Gastroesophageal sphincter (tissue), 4 donors: ENCODE results near the gene NTN3. TPM values are rescaled to one million over a fixed set of nuclear protein-coding genes. Genes with fewer than 3 reads are reported as not detected.

Source experiments
- ATAC-seq: fragments of 150-250 bp; one replicate; pipeline ENCODE4 v1.9.1; 2016; ENCODE audit warnings: mild to moderate bottlenecking, moderate library complexity
- H3K27ac ChIP-seq, 4 donors: fragments of 200-600 bp; sonication (generic) in 3 of 4; 1 replicate in 3 of 4; 2 replicates in 1 of 4; pipeline ENCODE4 v1.5.1; 2016 to 2019
- H3K27me3 ChIP-seq: fragments of 200-600 bp; sonication (generic); one replicate; pipeline ENCODE4 v1.5.1; 2019
- H3K36me3 ChIP-seq, 2 donors: fragments of 200-600 bp; sonication (generic); one replicate each; pipeline ENCODE4 v1.5.1; 2019; ENCODE audit warnings: control low read depth in 1 of 2
- H3K4me1 ChIP-seq, 3 donors: fragments of 200-600 bp; sonication (generic); 1 replicate in 2 of 3; 2 replicates in 1 of 3; pipeline ENCODE4 v1.5.1; 2016 to 2019; ENCODE audit warnings: control low read depth in 2 of 3
- H3K4me3 ChIP-seq, 2 donors: fragments of 200-600 bp; sonication (generic); one replicate each; pipeline ENCODE4 v1.5.1; 2019; ENCODE audit warnings: mild to moderate bottlenecking in 1 of 2, moderate library complexity in 1 of 2
- H3K9me3 ChIP-seq, 3 donors: fragments of 200-600 bp; sonication (generic); one replicate each; pipeline ENCODE4 v1.5.1; 2017 to 2019; ENCODE audit warnings: control low read depth in 2 of 3
- CTCF ChIP-seq, 4 experiments: fragments of 200-600 bp in 2 of 4; fragments of 450-650 bp in 2 of 4; sonication (generic) in 1 of 4; IDR thresholded peaks; one replicate each; pipeline ENCODE4 v1.5.1; 2017 to 2019; ENCODE audit warnings: antibody characterized with exemption in 4 of 4, mild to moderate bottlenecking in 2 of 4, moderate library complexity in 2 of 4
- EP300 ChIP-seq: sonication (generic); formaldehyde crosslinking; IDR thresholded peaks from one replicate; pipeline ENCODE4 v1.6.1; 2017; ENCODE audit warnings: antibody characterized with exemption, mild to moderate bottlenecking
- POLR2A ChIP-seq, 2 donors: fragments of 450-650 bp; IDR thresholded peaks; one replicate each; pipeline ENCODE4 v1.6.1; 2017; ENCODE audit warnings: antibody characterized with exemption in 2 of 2, mild to moderate bottlenecking in 2 of 2, moderate library complexity in 1 of 2
- POLR2AphosphoS5 ChIP-seq: sonication (generic); formaldehyde crosslinking; IDR thresholded peaks from one replicate; pipeline ENCODE4 v1.6.1; 2017; ENCODE audit warnings: antibody characterized with exemption
- WGBS, 2 donors: methylation state at CpG; one replicate each; pipeline ENCODE4 v1.1.5; 2018; ENCODE audit warnings: low coverage in 1 of 2; 5-methylcytosine and 5-hydroxymethylcytosine counted together
- total RNA-seq, 4 donors: library from RNA; depleted of rRNA; stranded (reverse); fragments of >200 nt; gene quantifications; one replicate each; pipeline ENCODE4 v1.1.0, GENCODE V29; 2016

NTN3 gene
- total RNA-seq, 4 donors from 2014 or later, result not detected

- Histone ChIP-seq H3K4me1 (peaks cover 0 to 18% (median 9%) of the 10 kb centered on the region in 3 donors), H3K27ac (no peak overlapping the region), H3K27me3 (no peaks in the 10 kb centered on the region), H3K9me3 (no peaks in the 10 kb centered on the region), H3K4me3 (no peak overlapping the region), H3K36me3 (peaks cover 0 to 32% of the 10 kb centered on the region in 2 donors)
- 43 to 62% methylated on average over 4 to 7 of the region's 13 CpGs for WGBS, 2 donors
- no peak for TF ChIP-seq CTCF (IDR thresholded peaks at IDR 0.05)
- no peak for TF ChIP-seq POLR2AphosphoS5
- no peak for ATAC-seq
Measured at GRCh38 chr16:2457267-2457666, 13.8 kb upstream of the NTN3 start.

- ATAC-seq, result no peak
- no peaks in the 10 kb centered on the region for H3K27me3 ChIP-seq
- H3K27ac ChIP-seq, result no peak overlapping the region
- peaks cover 0 to 18% (median 9%) of the 10 kb centered on the region in 3 donors for H3K4me1 ChIP-seq
- H3K9me3 ChIP-seq, result no peaks in the 10 kb centered on the region
- peaks cover 0 to 32% of the 10 kb centered on the region in 2 donors for H3K36me3 ChIP-seq
- H3K4me3 ChIP-seq, result no peak overlapping the region
- 69 to 85% methylated on average over 2 to 5 of the region's 7 CpGs for WGBS, 2 donors
- no peak for TF ChIP-seq POLR2A (IDR thresholded peaks at IDR 0.05)
- no peak for TF ChIP-seq CTCF (IDR thresholded peaks at IDR 0.05)
- TF ChIP-seq EP300, result no peak
- no peak for TF ChIP-seq POLR2AphosphoS5
Measured at GRCh38 chr16:2457946-2458345, 13.2 kb upstream of the NTN3 start.

GRCh38 chr16:2458887-2459646 lies 12.0 kb upstream of the NTN3 start:
- Histone ChIP-seq H3K36me3 (peaks cover 0 to 21% of the 10 kb centered on the region in 2 donors), H3K9me3 (no peaks in the 10 kb centered on the region), H3K27ac (peak overlapping the region in 3 of 4 donors; percentile 45 to 56 (median 55)), H3K27me3 (no peaks in the 10 kb centered on the region), H3K4me1 (peaks cover 0 to 18% (median 9%) of the 10 kb centered on the region in 3 donors), H3K4me3 (peak overlapping the region; percentile 39 to 59)
- TF ChIP-seq CTCF (IDR thresholded peaks at IDR 0.05) (no peak), POLR2AphosphoS5 (no peak), EP300 (no peak), POLR2A (IDR thresholded peaks at IDR 0.05) (no peak)
- whole genome bisulfite sequencing, 2 donors, result 18 to 25% methylated on average over 2 to 10 of the region's 18 CpGs
- no peak for ATAC-seq

- TF ChIP-seq POLR2A (IDR thresholded peaks at IDR 0.05) (no peak), EP300 (no peak), CTCF (IDR thresholded peaks at IDR 0.05) (no peak), POLR2AphosphoS5 (peak; percentile 26)
- H3K4me1 ChIP-seq, result peaks cover 0 to 18% (median 9%) of the 10 kb centered on the region in 3 donors
- peak within 1 kb of the TSS in 3 of 4 donors; percentile 45 to 56 (median 55) for H3K27ac ChIP-seq
- peak; percentile 98 for ATAC-seq
- no peaks in the 10 kb centered on the region for H3K27me3 ChIP-seq
- no peaks in the 10 kb centered on the region for H3K9me3 ChIP-seq
- WGBS, 2 donors, result 0% methylated on average over 2 of the region's 66 CpGs; no CpG with 5 or more reads in 1 of the 2 donors
- H3K4me3 ChIP-seq, result peak within 1 kb of the TSS; percentile 39 to 59
- H3K36me3 ChIP-seq, result peaks cover 0 to 16% of the 10 kb centered on the region in 2 donors
Measured at GRCh38 chr16:2459647-2460390, 11.3 kb upstream of the NTN3 start, which contains the start of gene TEDC2. TEDC2 (plus strand) TSS chr16:2460109; CDS start chr16:2460145, 36 bp downstream.
